Endothelial cell of umbilical vein (primary cell): Measurements from ENCODE around the gene TH. TPM values are rescaled to one million over a fixed set of nuclear protein-coding genes. Genes with fewer than 3 reads are reported as not detected.

Experiments
- BruUV-seq: library from RNA; stranded (reverse); fragments of 400-500 nt; replicated peaks from 2 replicates; lab custom pipeline; 2021; lab: Mats Ljungman, UMichigan
- CTCF ChIA-PET: fragments of 300-600, 350-600 bp; sonication (Branson Sonifier 250); formaldehyde crosslinking; loops from one replicate; lab custom pipeline; 2021; ENCODE audit warnings: antibody characterized with exemption, inconsistent platforms; lab: Charles Lee
- POLR2A ChIA-PET: fragments of 300-600, 350-600 bp; sonication (Branson Sonifier 250); formaldehyde crosslinking; loops from one replicate; lab custom pipeline; 2021; ENCODE audit warnings: antibody characterized with exemption, inconsistent platforms; lab: Charles Lee
- DNase-seq: peaks from one replicate; pipeline ENCODE4 v3.0.0-alpha.2; 2011; ENCODE audit warnings: low read depth, low spot score
- FAIRE-seq: peaks from 2 replicates; lab custom pipeline; 2011; peaks lifted over from hg19 to GRCh38; lab: Jason Lieb, UNC
- H2AFZ ChIP-seq: 2 replicates; pipeline ENCODE4 v1.6.0; 2012; ENCODE audit warnings: low read depth, low read length, control low read depth, inconsistent platforms
- H3K27ac ChIP-seq: 2 replicates; pipeline ENCODE4 v1.5.1; 2011; ENCODE audit warnings: low read depth, mild to moderate bottlenecking, control low read depth, low read length, moderate library complexity; ENCODE audit not compliant: insufficient read depth
- H3K27me3 ChIP-seq, 2 experiments: 2 replicates each; pipeline versions ENCODE4 v1.6.0 to v1.6.1; 2011; ENCODE audit warnings: low read length in 2 of 2, mixed read lengths in 1 of 2; ENCODE audit not compliant: control insufficient read depth in 2 of 2, insufficient read depth in 2 of 2
- H3K36me3 ChIP-seq, 2 experiments: 2 replicates in 1 of 2; 3 replicates in 1 of 2; pipeline ENCODE4 v1.5.1; 2011; ENCODE audit warnings: low read length in 2 of 2, mild to moderate bottlenecking in 1 of 2, moderate library complexity in 1 of 2; ENCODE audit not compliant: control insufficient read depth in 2 of 2, insufficient read depth in 2 of 2; ENCODE audit errors: extremely low read depth in 1 of 2
- H3K4me1 ChIP-seq: 3 replicates; pipeline ENCODE4 v1.5.1; 2011; ENCODE audit warnings: mild to moderate bottlenecking, low read length; ENCODE audit not compliant: control insufficient read depth, insufficient read depth; ENCODE audit errors: extremely low read depth
- H3K4me2 ChIP-seq: 2 replicates; pipeline ENCODE4 v1.6.1; 2011; ENCODE audit warnings: low read length, control low read depth, mixed read lengths; ENCODE audit not compliant: insufficient read depth
- H3K4me3 ChIP-seq, 3 experiments: fragments of 200-600 bp in 1 of 3; sonication (generic), shearing (Covaris generic) in 1 of 3; replicated peaks in 1 of 3; 2 replicates each; pipeline ENCODE4 v1.5.1; 2011 to 2016; ENCODE audit warnings: control low read depth in 3 of 3, low read length in 3 of 3, mild to moderate bottlenecking in 2 of 3, inconsistent platforms in 1 of 3, low read depth in 1 of 3, moderate library complexity in 1 of 3; ENCODE audit not compliant: insufficient read depth in 1 of 3
- H3K79me2 ChIP-seq: 2 replicates; pipeline ENCODE4 v1.6.0; 2012; ENCODE audit warnings: low read length, inconsistent platforms; ENCODE audit not compliant: control insufficient read depth, insufficient read depth
- H3K9ac ChIP-seq: replicated peaks from 2 replicates; pipeline ENCODE3; 2011; ENCODE audit warnings: low read length, control low read depth; ENCODE audit not compliant: insufficient read depth; ENCODE audit errors: extremely low read depth
- H3K9me1 ChIP-seq: replicated peaks from 3 replicates; pipeline ENCODE4 v1.6.0; 2011; ENCODE audit warnings: mild to moderate bottlenecking, low read length; ENCODE audit not compliant: control insufficient read depth, insufficient read depth; ENCODE audit errors: extremely low read depth
- H3K9me3 ChIP-seq: replicated peaks from 2 replicates; pipeline ENCODE4 v1.5.1; 2012; ENCODE audit warnings: low read length, inconsistent platforms; ENCODE audit not compliant: control insufficient read depth, insufficient read depth
- H4K20me1 ChIP-seq: replicated peaks from 2 replicates; pipeline ENCODE3; 2011; ENCODE audit warnings: mild to moderate bottlenecking, low read length; ENCODE audit not compliant: control insufficient read depth, insufficient read depth; ENCODE audit errors: extremely low read depth
- CTCF ChIP-seq, 2 donors: IDR thresholded peaks; 1 replicate in 1 of 2; 2 replicates in 1 of 2; pipeline ENCODE4 v1.5.1; 2011; ENCODE audit warnings: low read length in 2 of 2, mild to moderate bottlenecking in 2 of 2, moderate library complexity in 2 of 2, control low read depth in 1 of 2, inconsistent platforms in 1 of 2, low read depth in 1 of 2; ENCODE audit not compliant: insufficient read depth in 1 of 2; ENCODE audit errors: extremely low read depth in 1 of 2
- EZH2 ChIP-seq: IDR thresholded peaks from 2 replicates; pipeline ENCODE4 v1.6.1; 2012; ENCODE audit warnings: borderline replicate concordance, low read depth, mild to moderate bottlenecking, moderate library complexity, low read length, inconsistent platforms; ENCODE audit not compliant: severe bottlenecking
- FOS ChIP-seq: IDR thresholded peaks from 2 replicates; pipeline ENCODE4 v1.6.1; 2011; ENCODE audit warnings: mild to moderate bottlenecking, low read length, moderate library complexity, borderline replicate concordance; ENCODE audit not compliant: insufficient read depth
- GATA2 ChIP-seq: IDR thresholded peaks from 2 replicates; pipeline ENCODE4 v1.7.0; 2011; ENCODE audit warnings: low read depth, mild to moderate bottlenecking, moderate library complexity, mixed read lengths, low read length; ENCODE audit not compliant: insufficient read length, insufficient read depth
- JUN ChIP-seq: IDR thresholded peaks from 2 replicates; pipeline ENCODE4 v1.6.1; 2011; ENCODE audit warnings: borderline replicate concordance, low read depth; ENCODE audit not compliant: insufficient read length, insufficient read depth
- MAX ChIP-seq: IDR thresholded peaks from 2 replicates; pipeline ENCODE4 v1.6.1; 2011; ENCODE audit not compliant: insufficient read depth, insufficient read length
- MYC ChIP-seq: IDR thresholded peaks from one replicate; pipeline ENCODE4 v1.6.1; 2011; ENCODE audit warnings: mild to moderate bottlenecking, low read depth, low read length
- POLR2A ChIP-seq: IDR thresholded peaks from 2 replicates; pipeline ENCODE4 v1.6.1; 2012; ENCODE audit warnings: low read depth, mild to moderate bottlenecking, control low read depth, low read length
- POLR2AphosphoS5 ChIP-seq: IDR thresholded peaks from 2 replicates; pipeline ENCODE4 v1.6.1; 2012; ENCODE audit warnings: low read depth, mild to moderate bottlenecking, control low read depth, low read length, moderate library complexity; ENCODE audit not compliant: insufficient read depth
- dilution Hi-C: fragments of 300-500 bp; cut with MboI; formaldehyde crosslinking; loops from one replicate; pipeline ENCODE4 v1.15.0; 2019; ENCODE audit warnings: low sequenced_read_pairs; ENCODE audit not compliant: extremely low pct_ligation_motif_present
- intact Hi-C: fragments of 100-400 bp; cut with micrococcal nuclease; formaldehyde crosslinking; loops from one replicate; pipeline ENCODE4 v1.10.0; 2022
- polyA plus RNA-seq, 4 experiments: library from polyadenylated mRNA; depleted of rRNA in 3 of 4; stranded (reverse) in 3 of 4; unstranded in 1 of 4; fragments of >200 nt; gene quantifications; 2 replicates each; pipeline versions ENCODE4 v1.2.1 to v1.2.3, GENCODE V29; 2011 to 2012; ENCODE audit warnings: missing spikeins in 1 of 4
- total RNA-seq: library from RNA; stranded (reverse); gene quantifications from 2 replicates; pipeline ENCODE4 v1.2.3, GENCODE V29; 2021

Gene TH
- total and polyA plus RNA-seq, 2 donors (not counting 3 experiments of a cell fraction or from before 2014, with no cell fraction given), result not detected

DNA sequence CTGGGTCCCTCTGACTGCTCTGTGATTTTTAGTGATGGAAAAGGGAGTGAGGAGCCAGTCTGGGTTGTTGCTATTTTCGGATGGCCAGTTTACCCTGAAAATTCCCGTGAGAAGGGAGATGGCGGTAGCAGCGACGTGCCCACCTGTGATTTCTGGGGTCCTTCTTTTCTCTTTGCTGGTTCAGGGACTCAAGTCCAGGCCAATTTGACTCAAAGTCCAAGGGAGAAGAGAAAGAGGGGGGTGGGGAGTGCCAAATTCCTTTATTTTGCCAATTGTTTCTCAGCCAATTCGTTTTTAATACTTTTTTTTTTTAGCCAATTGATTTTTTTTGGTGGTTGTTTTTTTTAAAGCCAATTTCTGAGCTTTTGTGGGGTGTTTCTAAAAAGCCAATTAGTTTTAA lies 39.4 kb downstream of the TH start:
- no peak for FAIRE-seq
- H4K20me1 ChIP-seq, result no peaks in the 10 kb centered on the region
- ChIA-PET POLR2A (no interaction called here), CTCF (interaction anchor here (1.1 to 1.3 kb wide), 2 partner anchors 19 to 20 kb away, joined by 3 to 4 read pairs; no protein-coding TSS in a partner anchor)
- no peak overlapping the region for H3K4me3 ChIP-seq
- H3K9ac ChIP-seq, result no peak overlapping the region
- H3K4me2 ChIP-seq, result no peak overlapping the region
- DNase-seq, result no peak
- no peaks in the 10 kb centered on the region for H3K9me3 ChIP-seq
- dilution Hi-C loops, result no loop called here
- no peaks in the 10 kb centered on the region for H3K79me2 ChIP-seq
- no peaks in the 10 kb centered on the region for H3K4me1 ChIP-seq
- no peak overlapping the region for H3K27ac ChIP-seq
- no TSS peak for BruUV-seq
- no peaks in the 10 kb centered on the region for H3K36me3 ChIP-seq
- no peak overlapping the region for H2AFZ ChIP-seq
- peaks cover under 1 to 2% of the 10 kb centered on the region in 2 experiments for H3K27me3 ChIP-seq
- no peaks in the 10 kb centered on the region for H3K9me1 ChIP-seq
- TF ChIP-seq GATA2, result no peak
- TF ChIP-seq EZH2, result no peak
- TF ChIP-seq CTCF (IDR thresholded peaks at IDR 0.05; ENCODE audit: extremely low read depth in 1 of 2, insufficient read depth in 1 of 2, low read depth in 1 of 2, low read length in 2 of 2), result no peak
- no peak for TF ChIP-seq MYC
- no peak for TF ChIP-seq POLR2AphosphoS5
- no peak for TF ChIP-seq MAX
- TF ChIP-seq POLR2A, result no peak
- TF ChIP-seq JUN, result no peak
- TF ChIP-seq FOS, result no peak
- intact Hi-C loops, result no loop called here
